Mucosa of descending colon (tissue), 3 donors: ENCODE results near the gene CARMIL1. TPM values are rescaled to one million over a fixed set of nuclear protein-coding genes. Genes with fewer than 3 reads are reported as not detected.

Experiments
- ATAC-seq: fragments of 200-7000 bp; cut with Tn5 transposase; one replicate; pipeline ENCODE4 v1.9.1; 2020; ENCODE audit warnings: mild to moderate bottlenecking, moderate library complexity
- DNase-seq, 3 donors: peaks; one replicate each; pipeline ENCODE4 v3.0.0-alpha.2; 2020
- H3K36me3 ChIP-seq: fragments of 200-600 bp; one replicate; pipeline ENCODE4 v1.8.0; 2021; ENCODE audit warnings: low read depth, mild to moderate bottlenecking
- H3K4me1 ChIP-seq: fragments of 200-600 bp; one replicate; pipeline ENCODE4 v1.8.0; 2021; ENCODE audit warnings: low read depth, mild to moderate bottlenecking
- H3K4me3 ChIP-seq: fragments of 200-600 bp; one replicate; pipeline ENCODE4 v1.8.0; 2021; ENCODE audit warnings: mild to moderate bottlenecking
- H3K9me3 ChIP-seq: fragments of 200-600 bp; one replicate; pipeline ENCODE4 v1.8.0; 2021; ENCODE audit warnings: mild to moderate bottlenecking
- CTCF ChIP-seq: fragments of 200-600 bp; IDR thresholded peaks from one replicate; pipeline ENCODE4 v1.8.0; 2022; ENCODE audit warnings: antibody characterized with exemption, mild to moderate bottlenecking
- intact Hi-C, 2 donors: fragments of 100-400 bp; cut with DNase I in 1 of 2; cut with micrococcal nuclease in 1 of 2; formaldehyde crosslinking; loops; one replicate each; pipeline versions ENCODE4 v1.11.0 to v1.11.1; 2022; cut with DNase I, micrococcal nuclease
- total RNA-seq, 3 donors: library from RNA; stranded (reverse); fragmentation: NEBNext Ultra II Directional in 2 of 3; extraction: Animal tissue kit (Norgen Biotek cat#: 25700) in 2 of 3; gene quantifications; one replicate each; pipeline versions ENCODE4 v1.2.1 to v1.2.4, GENCODE V29; 2021 to 2023
- donor health status: DM: no; HTN: no; CAD: no; lungs with moderate emphysema.
- donor health status: DM: no; HTN: no; CAD: no.
- donor health status: DM: no; HTN: yes; CAD: no.

The CARMIL1 gene
- total RNA-seq, 3 donors from 2014 or later, result 21.8 to 61.0 (median 44.8) TPM

- DNase-seq, result no peak
- Histone ChIP-seq H3K36me3 (no peaks in the 10 kb centered on the region), H3K9me3 (no peaks in the 10 kb centered on the region), H3K4me3 (no peak overlapping the region), H3K4me1 (no peaks in the 10 kb centered on the region)
- no peak for TF ChIP-seq CTCF
- ATAC-seq, result no peak
- intact Hi-C loops, result no loop called here
Measured at GRCh38 chr6:25608558-25609174, 329.5 kb downstream of the CARMIL1 start.

- Histone ChIP-seq H3K4me1 (no peaks in the 10 kb centered on the region), H3K36me3 (no peaks in the 10 kb centered on the region), H3K4me3 (no peak overlapping the region), H3K9me3 (no peaks in the 10 kb centered on the region)
- DNase-seq (no peak), ATAC-seq (no peak)
- no peak for TF ChIP-seq CTCF
- intact Hi-C loops, result no loop called here
Measured at GRCh38 chr6:25612666-25613065, 333.5 kb downstream of the CARMIL1 start.

- no peak for TF ChIP-seq CTCF
- no peaks in the 10 kb centered on the region for H3K9me3 ChIP-seq
- H3K4me3 ChIP-seq, result no peak overlapping the region
- ATAC-seq (no peak), DNase-seq (no peak)
- H3K36me3 ChIP-seq, result no peaks in the 10 kb centered on the region
- no peaks in the 10 kb centered on the region for H3K4me1 ChIP-seq
- intact Hi-C loops, result no loop called here
Measured at GRCh38 chr6:25613415-25613814, 334.2 kb downstream of the CARMIL1 start.

DNA sequence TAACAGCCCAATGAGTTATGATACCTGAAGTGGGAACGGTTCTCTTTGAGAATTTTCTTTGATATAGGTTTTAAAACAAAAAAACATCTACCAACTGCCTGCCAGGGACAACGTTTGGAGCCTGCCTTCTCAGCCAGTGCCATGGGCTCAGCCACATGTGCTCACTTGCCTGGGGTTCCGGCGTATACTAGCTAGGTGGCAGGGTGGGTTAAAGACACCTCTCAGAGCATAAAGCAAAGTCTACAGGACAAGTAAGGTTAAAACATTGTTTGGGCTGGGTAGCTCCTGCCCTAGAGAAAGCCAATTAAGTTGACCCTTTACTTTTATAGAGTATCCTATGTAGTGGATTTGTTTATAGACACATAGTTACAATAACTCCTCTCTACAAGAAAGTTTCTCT lies 334.9 kb downstream of the CARMIL1 start:
- intact Hi-C loops, result no loop called here

GRCh38 chr6:25615471-25615870 lies 336.3 kb downstream of the CARMIL1 start:
- intact Hi-C loops, result no loop called here
- Histone ChIP-seq H3K9me3 (no peaks in the 10 kb centered on the region), H3K4me1 (no peaks in the 10 kb centered on the region), H3K36me3 (no peaks in the 10 kb centered on the region), H3K4me3 (no peak overlapping the region)
- DNase-seq, result no peak
- no peak for ATAC-seq
- TF ChIP-seq CTCF, result no peak

More for the DNA sequence above, 334.9 kb downstream of the CARMIL1 start:
- Histone ChIP-seq H3K4me1 (no peaks in the 10 kb centered on the region), H3K9me3 (no peaks in the 10 kb centered on the region), H3K36me3 (no peaks in the 10 kb centered on the region), H3K4me3 (no peak overlapping the region)
- DNase-seq (no peak), ATAC-seq (peak; percentile 56)
- no peak for TF ChIP-seq CTCF

DNA sequence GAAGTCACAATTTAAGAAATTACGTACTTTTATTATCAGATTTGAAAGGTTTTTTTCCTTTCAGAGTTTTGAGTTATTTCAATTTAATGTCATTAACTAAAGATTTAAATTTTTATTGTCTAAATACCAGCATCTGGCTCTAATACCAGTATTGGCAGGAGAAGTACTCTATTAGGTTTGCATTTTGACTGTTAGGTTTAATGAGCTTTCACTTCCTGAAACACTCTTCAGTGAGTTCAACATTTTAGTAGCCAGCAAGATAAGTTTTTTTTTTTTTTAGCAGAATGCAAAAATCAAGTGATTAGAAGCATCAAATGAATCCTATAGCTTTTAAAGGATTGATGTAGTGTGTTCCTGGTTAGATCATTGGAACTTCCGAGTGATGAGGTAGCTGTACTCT lies 338.8 kb downstream of the CARMIL1 start:
- no peaks in the 10 kb centered on the region for H3K9me3 ChIP-seq
- H3K4me1 ChIP-seq, result no peaks in the 10 kb centered on the region
- intact Hi-C loops, result no loop called here
- ATAC-seq, result no peak
- no peak for DNase-seq
- no peak for TF ChIP-seq CTCF
- no peak overlapping the region for H3K4me3 ChIP-seq
- no peaks in the 10 kb centered on the region for H3K36me3 ChIP-seq
